IgD-negative memory B cell (primary cell): ENCODE results near the gene OR2T2. TPM values are rescaled to one million over a fixed set of nuclear protein-coding genes. Genes with fewer than 3 reads are reported as not detected.
"Not testable (repeated sequence)": the region's sequence is repeated elsewhere in the genome, so short reads cannot be mapped to it uniquely, and the experiment has no call there.

Experiments used
- H3K27ac Mint-ChIP-seq, 3 donors: one replicate each; pipeline ENCODE4 v1.8.0; 2020 to 2022; ENCODE audit warnings: mild to moderate bottlenecking in 3 of 3, mixed read lengths in 3 of 3, moderate library complexity in 1 of 3
- H3K27me3 Mint-ChIP-seq: one replicate; pipeline ENCODE4 v1.8.0; 2021; ENCODE audit warnings: mixed read lengths
- H3K36me3 Mint-ChIP-seq: one replicate; pipeline ENCODE4 v1.8.0; 2020; ENCODE audit warnings: mild to moderate bottlenecking, mixed read lengths
- H3K4me1 Mint-ChIP-seq, 3 donors: one replicate each; pipeline ENCODE4 v1.8.0; 2020 to 2022; ENCODE audit warnings: mixed read lengths in 3 of 3, mild to moderate bottlenecking in 1 of 3
- H3K4me3 Mint-ChIP-seq, 4 donors: one replicate each; pipeline ENCODE4 v1.8.0; 2020 to 2022; ENCODE audit warnings: mild to moderate bottlenecking in 4 of 4, mixed read lengths in 4 of 4, moderate library complexity in 3 of 4
- H3K9me3 Mint-ChIP-seq, 3 donors: one replicate each; pipeline ENCODE4 v1.8.0; 2020 to 2021; ENCODE audit warnings: mixed read lengths in 3 of 3, mild to moderate bottlenecking in 1 of 3
- polyA plus RNA-seq: library from polyadenylated mRNA; unstranded; fragments of 300-500 nt; fragmentation: Illumina TruSeq; gene quantifications from one replicate; pipeline ENCODE4 v1.2.3, GENCODE V29; 2021

The OR2T2 gene
- polyA plus RNA-seq = not detected

- not testable (repeated sequence) for H3K9me3 Mint-ChIP-seq, H3K27me3 Mint-ChIP-seq, H3K36me3 Mint-ChIP-seq
- peaks cover 17 to 32% (median 30%) of the 10 kb centered on the region in 3 donors for H3K4me1 Mint-ChIP-seq
- H3K4me3 Mint-ChIP-seq = peak within 1 kb of the TSS in 2 of 4 donors; percentile 64 to 75
- peak within 1 kb of the TSS in 2 of 3 donors; percentile 48 to 67 for H3K27ac Mint-ChIP-seq
Observed at GRCh38 chr1:248445399-248445798, at the start of gene OR2T2. OR2T2 (plus strand) TSS chr1:248445637; CDS start chr1:248452798, 7,161 bp downstream.

GRCh38 chr1:248402748-248403147, 42.7 kb upstream of the OR2T2 start, which contains the start of gene OR2T1:
OR2T1 (plus strand) TSS chr1:248403048; CDS start chr1:248406148, 3,100 bp downstream.
- Mint-ChIP-seq H3K27ac (no peak within 1 kb of the TSS), H3K9me3 (peaks cover 0 to 4% (median 0%) of the 10 kb centered on the region in 3 donors), H3K36me3 (no peaks in the 10 kb centered on the region)

GRCh38 chr1:248404024-248404423, 41.4 kb upstream of the OR2T2 start:
- Mint-ChIP-seq H3K4me3 (no peak overlapping the region), H3K9me3 (peaks cover 0 to 4% (median 0%) of the 10 kb centered on the region in 3 donors), H3K27me3 (no peaks in the 10 kb centered on the region), H3K27ac (peak overlapping the region in 1 of 3 donors; percentile 0), H3K4me1 (no peaks in the 10 kb centered on the region), H3K36me3 (no peaks in the 10 kb centered on the region)

More at GRCh38 chr1:248402748-248403147, 42.7 kb upstream of the OR2T2 start, which contains the start of gene OR2T1:
- H3K4me3 Mint-ChIP-seq = no peak within 1 kb of the TSS
- H3K4me1 Mint-ChIP-seq = no peaks in the 10 kb centered on the region
- no peaks in the 10 kb centered on the region for H3K27me3 Mint-ChIP-seq

- H3K9me3 Mint-ChIP-seq = peaks cover 7 to 11% (median 10%) of the 10 kb centered on the region in 3 donors
- H3K4me1 Mint-ChIP-seq = no peaks in the 10 kb centered on the region
- H3K4me3 Mint-ChIP-seq = no peak overlapping the region
Observed at GRCh38 chr1:248406721-248407692, 38.4 kb upstream of the OR2T2 start.

GRCh38 chr1:248416226-248416625, 29.2 kb upstream of the OR2T2 start:
- peak overlapping the region in 1 of 4 donors; percentile 9 for H3K4me3 Mint-ChIP-seq

More at GRCh38 chr1:248406721-248407692, 38.4 kb upstream of the OR2T2 start:
- Mint-ChIP-seq H3K27me3 (no peaks in the 10 kb centered on the region), H3K27ac (peak overlapping the region in 1 of 3 donors; percentile 21), H3K36me3 (peaks cover 2% of the 10 kb centered on the region)

GRCh38 chr1:248417854-248418253, 27.6 kb upstream of the OR2T2 start:
- peaks cover 3% of the 10 kb centered on the region for H3K36me3 Mint-ChIP-seq
- peaks cover 0 to 16% (median 14%) of the 10 kb centered on the region in 3 donors for H3K4me1 Mint-ChIP-seq
- no peaks in the 10 kb centered on the region for H3K27me3 Mint-ChIP-seq
- H3K4me3 Mint-ChIP-seq = peak overlapping the region in 1 of 4 donors; percentile 47
- no peak overlapping the region for H3K27ac Mint-ChIP-seq
- H3K9me3 Mint-ChIP-seq = peaks cover 3 to 9% (median 8%) of the 10 kb centered on the region in 3 donors

More at GRCh38 chr1:248416226-248416625, 29.2 kb upstream of the OR2T2 start:
- Mint-ChIP-seq H3K27ac (no peak overlapping the region), H3K27me3 (no peaks in the 10 kb centered on the region), H3K4me1 (peaks cover 0 to 16% (median 14%) of the 10 kb centered on the region in 3 donors), H3K36me3 (peaks cover 3% of the 10 kb centered on the region), H3K9me3 (peaks cover 3 to 10% (median 5%) of the 10 kb centered on the region in 3 donors)

- H3K27ac Mint-ChIP-seq = no peak overlapping the region
- peaks cover 3% of the 10 kb centered on the region for H3K36me3 Mint-ChIP-seq
- peaks cover 0 to 5% (median 3%) of the 10 kb centered on the region in 3 donors for H3K4me1 Mint-ChIP-seq
- H3K27me3 Mint-ChIP-seq = no peaks in the 10 kb centered on the region
- peaks cover 3 to 18% (median 8%) of the 10 kb centered on the region in 3 donors for H3K9me3 Mint-ChIP-seq
- no peak overlapping the region for H3K4me3 Mint-ChIP-seq
Observed at GRCh38 chr1:248421384-248421783, 24.1 kb upstream of the OR2T2 start.

GRCh38 chr1:248427526-248428191, 17.8 kb upstream of the OR2T2 start:
- H3K27me3 Mint-ChIP-seq, H3K36me3 Mint-ChIP-seq: not testable (repeated sequence)
- peaks cover 15 to 24% (median 22%) of the 10 kb centered on the region in 3 donors for H3K4me1 Mint-ChIP-seq
- peak overlapping the region in 2 of 4 donors; percentile 44 to 69 for H3K4me3 Mint-ChIP-seq
- peaks cover 0 to 11% (median 0%) of the 10 kb centered on the region in 3 donors for H3K9me3 Mint-ChIP-seq
- peak overlapping the region; percentile 79 to 90 (median 85) for H3K27ac Mint-ChIP-seq

GRCh38 chr1:248428192-248428533, 17.3 kb upstream of the OR2T2 start:
- peaks cover 15 to 26% (median 24%) of the 10 kb centered on the region in 3 donors for H3K4me1 Mint-ChIP-seq
- peak overlapping the region in 2 of 4 donors; percentile 44 to 69 for H3K4me3 Mint-ChIP-seq
- H3K27ac Mint-ChIP-seq = peak overlapping the region; percentile 79 to 90 (median 85)
- H3K36me3 Mint-ChIP-seq, H3K27me3 Mint-ChIP-seq, H3K9me3 Mint-ChIP-seq: not testable (repeated sequence)

- Mint-ChIP-seq H3K27ac (peak overlapping the region in 2 of 3 donors; percentile 87 to 94), H3K4me1 (peaks cover 15 to 31% (median 24%) of the 10 kb centered on the region in 3 donors), H3K4me3 (peak overlapping the region in 2 of 4 donors; percentile 55 to 82)
- not testable (repeated sequence) for H3K9me3 Mint-ChIP-seq, H3K27me3 Mint-ChIP-seq, H3K36me3 Mint-ChIP-seq
Observed at GRCh38 chr1:248431683-248432082, 13.8 kb upstream of the OR2T2 start.

- H3K9me3 Mint-ChIP-seq, H3K36me3 Mint-ChIP-seq, H3K27me3 Mint-ChIP-seq: not testable (repeated sequence)
- Mint-ChIP-seq H3K27ac (peak overlapping the region; percentile 1 to 94 (median 87)), H3K4me1 (peaks cover 15 to 31% (median 24%) of the 10 kb centered on the region in 3 donors), H3K4me3 (peak overlapping the region in 3 of 4 donors; percentile 55 to 82 (median 63))
Observed at GRCh38 chr1:248432201-248432600, 13.2 kb upstream of the OR2T2 start.

GRCh38 chr1:248433811-248434415, 11.5 kb upstream of the OR2T2 start:
- not testable (repeated sequence) for H3K27me3 Mint-ChIP-seq, H3K27ac Mint-ChIP-seq, H3K36me3 Mint-ChIP-seq, H3K9me3 Mint-ChIP-seq, H3K4me3 Mint-ChIP-seq
- peaks cover 9 to 19% (median 13%) of the 10 kb centered on the region in 3 donors for H3K4me1 Mint-ChIP-seq

- peaks cover 9 to 19% (median 10%) of the 10 kb centered on the region in 3 donors for H3K4me1 Mint-ChIP-seq
- peak overlapping the region in 1 of 3 donors; percentile 47 for H3K27ac Mint-ChIP-seq
- H3K36me3 Mint-ChIP-seq, H3K27me3 Mint-ChIP-seq, H3K4me3 Mint-ChIP-seq, H3K9me3 Mint-ChIP-seq: not testable (repeated sequence)
Observed at GRCh38 chr1:248434913-248435312, 10.5 kb upstream of the OR2T2 start.

- H3K36me3 Mint-ChIP-seq, H3K9me3 Mint-ChIP-seq, H3K27me3 Mint-ChIP-seq, H3K4me3 Mint-ChIP-seq, H3K27ac Mint-ChIP-seq: not testable (repeated sequence)
- peaks cover 9 to 15% (median 10%) of the 10 kb centered on the region in 3 donors for H3K4me1 Mint-ChIP-seq
Observed at GRCh38 chr1:248436303-248436702, 9.1 kb upstream of the OR2T2 start.
